Amniotic stem cell (primary cell): ENCODE results near the gene CHN2.
"Not testable (repeated sequence)": the region's sequence is repeated elsewhere in the genome, so short reads cannot be mapped to it uniquely, and the experiment has no call there.

Source experiments
- DNase-seq: peaks from one replicate; lab custom pipeline; 2025; lab: John Stamatoyannopoulos, UW

The CHN2 gene

DNA sequence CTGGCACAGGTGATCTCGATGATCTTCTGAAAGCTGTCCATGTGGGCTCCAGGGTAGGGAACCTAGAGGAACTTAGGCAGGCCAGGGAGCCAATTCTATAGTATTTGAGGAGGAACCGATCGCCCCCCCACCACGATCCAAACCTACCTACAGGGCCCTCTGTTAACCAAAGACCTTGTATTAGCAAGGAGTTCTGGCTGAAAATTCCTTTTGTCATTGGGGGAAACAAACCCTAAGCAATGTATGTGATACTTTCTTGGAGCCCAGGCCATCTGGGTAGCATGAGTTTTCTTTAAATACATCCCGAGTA, 62.1 kb downstream of the CHN2 start:
- DNase-seq, result no peak

DNA sequence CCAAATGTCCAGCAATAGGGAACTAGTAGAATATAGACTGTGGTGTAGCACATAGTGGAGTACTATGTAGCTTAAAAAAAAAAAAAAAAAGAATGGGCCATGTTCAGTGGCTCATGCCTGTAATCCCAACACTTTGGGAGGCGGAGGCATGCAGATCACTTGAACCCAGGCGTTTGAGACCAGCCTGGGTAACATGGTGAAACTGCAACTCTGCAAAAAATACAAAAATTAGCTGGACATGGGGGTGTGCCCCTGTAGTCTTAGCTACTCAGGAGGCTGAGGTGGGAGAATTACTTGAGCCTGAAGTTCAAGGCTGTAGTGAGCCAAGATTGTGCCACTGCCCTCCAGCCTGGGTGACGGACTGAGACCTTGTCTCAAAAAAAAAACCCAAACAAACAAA, 64.4 kb downstream of the CHN2 start:
- no peak for DNase-seq

DNA sequence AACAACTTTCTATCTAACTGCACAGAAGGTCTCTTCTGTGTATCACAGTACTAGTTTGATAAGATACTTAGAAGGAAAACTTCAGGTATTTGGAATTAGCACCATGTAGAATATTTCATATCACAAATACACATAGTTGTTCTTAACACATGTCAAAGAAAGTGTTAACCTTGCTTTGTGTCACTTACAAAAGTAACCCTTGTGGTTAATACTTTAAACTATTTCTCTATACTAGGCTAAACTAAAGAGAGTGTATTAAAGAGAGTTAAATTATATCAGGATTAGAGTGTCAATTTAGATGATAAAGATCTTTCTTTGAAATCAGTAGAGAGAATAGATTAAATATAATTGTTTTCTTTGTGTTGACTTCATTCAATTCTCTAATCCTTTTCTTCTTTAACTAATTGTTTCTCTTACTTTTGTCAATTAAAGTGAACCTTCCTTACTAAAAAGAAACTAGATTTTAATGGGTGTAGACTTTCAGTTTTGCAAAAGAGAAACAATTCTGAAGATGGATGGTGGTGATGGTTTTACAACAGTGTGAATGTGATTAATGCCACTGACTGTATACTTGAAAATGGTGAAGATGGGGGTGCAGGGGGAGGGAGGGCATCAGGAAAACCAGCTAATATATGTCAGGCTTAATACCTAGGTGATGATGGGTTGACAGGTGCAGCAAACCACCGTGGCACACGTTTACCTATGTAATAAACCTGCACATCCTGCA, 67.8 kb downstream of the CHN2 start:
- no peak for DNase-seq

DNA sequence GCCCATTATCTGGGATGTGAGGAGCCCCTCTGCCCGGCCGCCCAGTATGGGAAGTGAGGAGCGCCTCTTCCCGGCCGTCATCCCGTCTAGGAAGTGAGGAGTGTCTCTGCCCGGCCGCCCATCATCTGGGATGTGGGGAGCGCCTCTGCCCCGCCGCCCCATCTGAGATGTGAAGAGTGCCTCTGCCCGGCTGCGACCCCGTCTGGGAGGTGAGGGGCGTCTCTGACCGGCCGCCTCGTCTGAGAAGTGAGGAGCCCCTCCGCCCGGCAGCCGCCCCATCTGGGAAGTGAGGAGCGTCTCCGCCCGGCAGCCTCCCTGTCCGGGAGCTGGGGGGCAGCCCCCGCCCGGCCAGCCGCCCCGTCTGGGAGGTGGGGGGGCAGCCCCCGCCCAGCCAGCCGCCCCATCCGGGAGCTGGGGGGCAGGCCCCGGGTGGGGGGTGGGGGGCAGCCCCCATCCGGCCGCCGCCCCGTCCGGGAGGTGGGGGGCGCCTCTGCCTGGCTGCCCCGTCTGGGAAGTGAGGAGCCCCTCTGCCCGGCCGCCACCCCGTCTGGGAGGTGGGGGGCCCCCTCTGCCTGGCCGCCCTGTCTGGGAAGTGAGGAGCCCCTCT, 69.1 kb downstream of the CHN2 start:
- not testable (repeated sequence) for DNase-seq

DNA sequence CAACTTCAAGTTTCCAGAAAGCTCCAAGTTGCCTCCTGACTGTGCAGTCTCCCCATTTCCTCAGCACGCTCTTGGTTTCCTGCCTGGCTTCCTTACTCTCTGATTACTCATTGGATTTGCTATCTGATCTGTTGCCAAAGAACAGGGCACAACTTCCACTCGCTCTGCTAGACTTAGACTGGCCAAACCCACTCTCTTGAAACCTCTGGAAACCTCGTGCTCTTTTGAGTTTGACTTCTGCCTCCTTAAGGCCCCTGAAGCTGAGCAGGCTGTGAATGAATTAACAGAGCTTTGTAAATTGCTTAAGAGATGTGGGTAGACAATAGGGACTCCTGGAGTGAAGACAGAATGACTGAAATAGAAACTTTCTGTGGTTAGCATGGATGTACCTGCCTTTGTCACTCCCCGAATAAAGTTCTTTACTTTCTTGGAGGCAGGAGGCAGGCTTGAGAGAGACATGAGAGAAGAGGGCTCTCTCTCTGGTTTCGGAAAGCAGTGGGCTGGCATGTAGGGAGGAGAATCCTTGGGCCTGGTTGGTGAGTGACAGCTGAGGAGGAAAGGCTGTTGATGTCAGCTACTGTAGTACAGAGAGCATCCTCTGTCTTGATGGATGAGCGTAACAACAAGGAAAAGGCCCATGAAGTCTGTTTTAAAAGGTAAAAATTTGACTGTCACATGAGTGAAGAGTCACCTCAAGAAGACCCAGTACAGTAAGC, 70.8 kb downstream of the CHN2 start:
- no peak for DNase-seq

DNA sequence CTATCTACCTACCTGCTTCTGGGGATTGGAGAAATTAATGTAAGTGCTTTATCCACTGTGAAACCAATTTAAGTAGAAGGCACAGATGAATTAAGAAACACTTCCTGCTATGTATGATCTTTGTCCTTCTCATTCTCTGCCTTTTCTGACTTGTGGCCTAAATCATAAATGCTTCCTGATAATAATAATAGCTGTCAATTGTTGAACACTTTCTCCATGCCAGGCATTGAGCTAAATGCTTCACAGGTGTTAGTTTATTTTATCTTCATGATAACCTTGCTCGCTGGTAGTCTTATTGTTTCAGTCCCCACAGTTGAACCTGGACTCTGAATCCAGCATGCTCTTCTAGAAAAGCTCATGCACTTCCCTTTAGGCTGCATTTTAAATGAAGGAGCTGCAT, 75.4 kb downstream of the CHN2 start:
- no peak for DNase-seq

DNA sequence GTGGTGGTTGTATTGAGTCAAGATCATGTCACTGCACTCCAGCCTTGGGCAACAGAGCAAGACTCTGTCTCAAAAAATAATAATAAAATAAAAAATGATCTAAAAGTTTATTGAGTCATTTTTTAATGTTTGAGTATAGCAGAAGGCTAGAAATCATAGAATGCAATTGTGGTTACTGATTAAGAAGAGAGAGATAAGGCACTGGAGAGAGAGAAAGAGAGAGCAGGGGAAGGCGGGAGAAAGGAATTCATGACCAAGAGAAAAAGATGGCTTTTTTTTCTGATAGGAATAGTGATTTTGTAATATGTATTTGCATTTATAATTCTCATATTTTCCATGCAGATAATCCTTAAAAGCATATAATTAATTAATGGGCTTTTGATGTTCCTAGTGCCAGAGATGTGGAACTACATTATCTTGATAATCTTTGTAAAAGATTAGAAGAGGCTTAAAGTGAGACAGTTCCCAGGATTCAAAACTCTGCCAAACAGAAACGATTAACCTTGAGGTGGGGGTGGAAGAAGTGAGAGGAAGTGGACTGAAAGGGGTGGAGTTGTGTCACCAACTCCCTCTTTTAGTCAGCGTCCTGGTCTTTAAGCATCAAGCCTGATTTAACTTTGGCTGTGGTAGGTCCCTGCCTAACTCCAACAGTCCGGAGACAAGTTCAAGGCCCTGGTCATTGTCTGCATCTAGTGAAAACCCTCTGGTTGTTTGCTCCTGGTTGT, 76.2 kb downstream of the CHN2 start:
- DNase-seq, result no peak

DNA sequence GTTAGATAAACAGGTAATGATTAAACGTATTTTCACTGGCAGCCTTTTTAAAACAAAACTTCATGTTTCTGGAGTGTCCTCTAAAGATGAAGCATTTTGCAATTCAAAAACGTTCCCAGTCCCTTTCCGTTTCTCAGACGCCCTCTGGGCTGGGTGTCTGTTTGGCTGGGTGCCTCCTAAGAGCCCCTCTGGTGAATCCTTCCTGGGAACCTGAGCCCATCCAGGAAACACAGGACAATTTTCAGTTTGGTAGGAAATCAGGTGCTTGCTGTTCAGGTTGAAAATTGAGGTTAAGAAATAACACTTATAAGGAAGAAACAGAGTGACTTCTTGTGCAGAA, 76.7 kb downstream of the CHN2 start:
- no peak for DNase-seq

DNA sequence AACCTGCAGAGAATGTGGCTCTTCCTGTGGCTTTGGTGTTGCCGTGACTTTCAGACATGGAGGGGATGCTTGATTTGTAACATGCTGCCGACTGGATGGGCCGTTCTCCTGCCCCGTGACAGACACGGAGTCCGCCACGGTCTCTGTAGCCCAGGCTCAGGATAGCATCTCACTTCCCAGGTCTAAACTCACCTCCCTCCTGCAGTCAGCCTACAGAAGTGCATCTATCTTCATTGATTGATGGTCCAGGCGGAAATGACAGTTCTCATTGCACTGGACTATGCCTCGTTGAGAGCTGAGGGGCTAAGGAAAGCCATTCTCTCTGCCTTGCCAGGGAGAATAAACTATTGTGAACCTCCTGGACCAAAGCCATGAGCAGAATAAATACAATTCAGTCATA, 77.5 kb downstream of the CHN2 start:
- DNase-seq, result no peak

DNA sequence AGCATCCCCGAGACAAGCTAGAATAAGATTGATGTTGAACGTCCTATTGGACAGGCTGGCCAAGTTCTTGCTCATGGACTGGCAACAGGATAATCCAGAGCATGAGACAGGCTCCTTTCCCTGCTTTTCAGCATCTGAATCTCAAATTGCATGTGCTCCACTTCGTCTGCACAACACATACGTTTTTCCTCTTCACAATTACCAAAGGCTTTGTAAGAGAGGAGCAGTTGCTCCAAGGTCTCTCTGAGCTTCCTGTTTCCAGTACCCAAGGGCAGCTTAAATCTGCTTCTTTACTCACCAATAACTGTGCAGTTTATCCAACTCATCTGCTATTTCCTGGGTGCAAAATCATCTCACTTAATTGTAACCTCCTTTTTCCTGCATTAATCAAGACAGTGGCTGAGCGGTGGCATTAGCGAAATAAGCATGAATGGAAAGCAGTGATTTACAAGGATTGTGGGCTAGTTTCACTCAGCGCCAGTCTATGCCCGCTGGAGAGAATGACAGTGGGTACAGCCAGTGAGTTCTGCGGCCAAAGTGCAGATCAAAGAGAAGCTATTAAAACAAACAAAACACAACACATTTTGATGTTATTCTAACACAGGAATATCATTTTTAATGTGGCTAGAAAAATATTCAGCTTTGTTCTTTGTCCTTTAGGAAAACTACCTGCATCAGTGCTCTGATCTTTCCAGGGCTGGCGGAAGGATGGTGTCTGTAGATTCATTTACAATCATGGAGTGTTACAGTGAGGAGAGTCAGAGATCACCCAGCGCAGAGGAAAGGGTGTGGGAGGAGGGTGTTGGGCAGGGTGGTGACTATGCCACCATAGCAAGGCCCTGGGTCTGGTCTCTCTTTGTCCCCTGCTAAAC, 79.8 kb downstream of the CHN2 start:
- no peak for DNase-seq

DNA sequence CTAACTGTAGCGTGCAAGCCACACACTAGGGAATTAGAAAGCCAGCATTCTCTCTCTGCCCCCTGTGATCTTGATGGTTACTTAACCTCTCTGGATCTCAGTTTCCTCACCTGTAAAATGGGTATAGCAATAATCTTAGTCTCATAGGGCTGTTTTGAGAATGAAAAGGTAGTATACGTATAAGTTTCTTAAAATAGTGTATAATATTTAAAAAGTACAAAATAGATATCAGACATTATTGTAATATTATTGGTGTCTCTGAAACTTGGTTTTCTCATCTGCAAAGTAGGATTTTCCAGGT, 80.4 kb downstream of the CHN2 start:
- DNase-seq, result no peak

DNA sequence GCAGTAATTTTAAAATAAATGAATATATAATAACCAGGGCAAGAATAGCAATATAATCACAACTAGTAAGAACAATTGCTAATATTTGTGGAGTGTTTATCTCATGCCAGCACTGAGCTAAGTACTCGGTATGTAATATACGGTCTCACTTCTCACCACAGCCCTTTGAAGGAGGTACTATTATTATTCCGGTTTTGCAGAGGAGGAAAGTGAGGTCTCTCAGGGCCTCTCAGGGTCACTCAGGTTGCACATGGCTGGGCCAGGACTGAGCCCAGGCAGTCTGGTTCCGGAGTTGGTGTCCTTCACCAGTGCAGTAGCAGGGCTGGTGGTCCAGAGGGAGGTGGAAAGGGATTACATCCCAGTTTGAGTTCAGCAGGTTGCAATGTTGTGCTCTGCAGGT, 80.9 kb downstream of the CHN2 start:
- no peak for DNase-seq

DNA sequence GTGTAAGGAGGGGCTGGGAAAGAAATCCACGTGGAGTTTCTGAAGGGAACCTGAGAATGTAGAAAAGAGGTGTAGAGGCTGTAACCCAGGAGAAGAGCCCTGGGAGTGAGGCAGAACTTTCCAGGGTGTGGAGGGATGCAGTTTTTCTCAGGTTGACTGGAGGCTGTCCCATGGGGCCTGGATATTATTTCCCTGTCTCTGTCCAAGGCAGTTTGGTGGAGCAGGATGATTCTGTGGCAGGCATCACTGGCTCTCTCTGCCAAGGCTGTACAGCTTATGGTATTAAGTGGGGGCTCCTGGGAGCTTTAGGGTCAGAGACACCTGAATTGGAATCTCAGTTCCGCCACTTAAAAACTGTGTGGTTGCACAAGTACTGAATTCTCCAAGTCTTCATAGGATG, 81.6 kb downstream of the CHN2 start:
- DNase-seq, result no peak

DNA sequence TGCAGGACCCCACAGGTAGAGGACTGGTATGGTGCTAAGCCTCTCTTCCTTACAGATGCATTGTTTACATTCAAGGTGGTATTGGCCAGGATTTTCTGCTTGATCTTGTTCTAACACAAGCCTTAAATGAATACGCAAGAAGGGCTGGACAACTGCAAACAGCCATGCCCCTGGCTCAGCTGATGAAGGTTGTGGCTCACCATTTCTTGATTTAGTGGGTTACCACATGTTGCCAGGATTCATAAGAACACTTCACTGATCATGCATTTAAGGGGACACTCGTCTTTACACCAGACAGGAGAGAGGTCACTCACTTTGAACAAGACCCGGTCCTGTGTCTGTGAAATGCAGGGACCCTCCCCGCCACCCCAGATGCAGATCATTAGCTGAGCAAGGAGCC, 82.2 kb downstream of the CHN2 start:
- DNase-seq, result no peak

DNA sequence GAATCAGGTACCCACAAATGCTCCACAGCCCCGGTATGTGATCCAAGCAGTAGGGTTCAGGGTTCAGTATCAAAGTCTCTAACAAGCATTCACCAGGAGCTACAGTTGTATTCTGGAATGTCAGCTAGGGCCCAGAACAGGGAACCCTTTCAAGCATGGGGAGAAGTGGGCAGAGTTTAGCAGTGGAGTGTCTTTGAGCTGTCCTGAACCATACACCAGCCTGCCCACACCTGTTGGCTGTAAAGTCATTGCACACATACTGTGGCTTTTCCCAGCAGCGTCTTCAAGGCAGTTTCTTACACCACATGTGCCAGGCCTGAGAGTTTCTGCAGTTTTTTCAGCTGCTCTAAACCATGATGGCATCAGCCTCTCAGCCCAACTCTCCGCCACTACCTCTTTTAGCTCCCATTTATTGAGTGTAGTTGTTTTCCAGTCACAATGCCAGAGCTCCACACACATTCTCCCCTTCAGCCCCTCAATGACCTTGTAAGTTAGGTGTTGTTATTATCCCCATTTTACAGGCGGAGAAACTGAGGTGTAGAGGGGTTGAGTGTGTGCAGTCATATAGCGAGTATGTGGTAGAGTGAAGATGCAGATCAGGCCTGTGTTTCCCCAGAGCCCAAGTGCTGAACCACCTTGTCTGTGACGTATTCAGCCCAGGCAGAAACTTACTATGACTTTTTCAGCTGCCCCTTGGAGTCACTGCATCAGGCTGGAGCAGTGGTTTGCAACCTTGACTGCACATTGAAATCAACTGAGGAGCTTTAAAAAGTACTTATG, 83.1 kb downstream of the CHN2 start:
- DNase-seq, result no peak

DNA sequence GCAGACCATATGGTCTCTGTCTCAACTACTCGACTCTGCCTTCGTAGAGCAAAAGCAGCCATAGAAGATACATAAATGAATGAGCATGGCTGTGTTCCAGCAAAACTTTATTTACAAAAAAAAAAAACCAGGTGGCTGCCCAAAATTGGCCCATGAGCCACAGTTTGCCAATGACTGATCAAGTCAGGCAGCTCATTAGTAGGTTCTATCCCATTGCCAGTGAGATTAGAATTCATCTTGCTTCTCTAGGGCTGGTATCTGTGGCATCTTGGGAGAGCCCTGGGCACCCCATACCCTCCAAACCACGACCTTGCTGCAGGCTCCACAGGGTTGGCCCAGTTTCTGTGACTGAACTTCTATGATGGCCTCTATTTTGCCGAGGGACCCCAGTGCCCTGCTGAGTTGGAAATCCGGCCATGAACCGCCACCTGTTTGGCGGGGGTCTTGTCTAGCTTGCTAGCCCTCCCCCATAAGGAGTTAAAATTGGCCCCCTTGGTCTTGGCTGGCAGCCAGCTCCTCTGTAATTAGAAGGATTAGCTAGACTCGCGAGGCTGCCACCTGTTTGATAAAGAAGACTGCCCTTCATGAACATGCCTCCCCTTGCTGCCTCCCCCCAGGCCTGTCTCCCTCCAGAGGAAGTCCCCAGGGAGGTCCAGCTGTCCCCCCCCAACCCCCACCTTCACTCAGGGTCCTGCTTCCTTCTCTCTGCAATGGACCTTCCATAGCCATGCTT, 83.9 kb downstream of the CHN2 start:
- no peak for DNase-seq

DNA sequence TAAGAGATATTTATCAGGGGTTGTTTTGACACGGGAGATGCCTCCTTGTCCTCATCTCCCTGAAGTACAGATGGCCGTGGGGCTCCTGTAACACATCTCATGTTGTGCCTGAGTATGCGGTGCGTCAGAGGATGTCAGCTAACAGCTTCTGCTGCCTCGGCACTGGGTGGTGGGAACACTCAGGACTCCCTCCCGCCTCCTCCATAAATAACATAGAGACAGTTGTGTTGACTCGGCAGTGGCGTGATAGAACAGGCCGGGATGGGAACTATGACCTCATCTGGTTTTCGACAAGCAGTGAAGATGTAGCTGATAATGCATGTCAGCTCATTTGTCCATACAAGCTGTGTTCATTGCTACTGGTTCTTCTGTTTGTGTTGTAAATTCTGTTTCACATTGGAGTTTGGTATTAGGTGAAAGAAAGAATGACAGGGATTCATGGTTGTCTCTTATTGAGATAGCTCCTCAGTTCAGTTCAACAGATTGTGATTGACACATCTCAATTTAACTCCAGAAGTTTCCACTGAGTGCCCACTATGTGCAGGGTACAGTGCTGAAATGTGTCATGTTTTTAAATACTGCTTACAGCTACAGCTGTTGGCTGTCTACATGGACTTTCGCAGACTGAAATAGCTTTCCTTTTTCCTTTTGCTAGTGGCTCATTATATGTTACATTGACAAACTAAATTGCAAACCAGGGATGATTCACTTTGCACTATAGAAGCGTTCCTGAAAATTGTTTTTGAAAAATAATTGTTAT, 87.4 kb downstream of the CHN2 start:
- DNase-seq, result no peak

DNA sequence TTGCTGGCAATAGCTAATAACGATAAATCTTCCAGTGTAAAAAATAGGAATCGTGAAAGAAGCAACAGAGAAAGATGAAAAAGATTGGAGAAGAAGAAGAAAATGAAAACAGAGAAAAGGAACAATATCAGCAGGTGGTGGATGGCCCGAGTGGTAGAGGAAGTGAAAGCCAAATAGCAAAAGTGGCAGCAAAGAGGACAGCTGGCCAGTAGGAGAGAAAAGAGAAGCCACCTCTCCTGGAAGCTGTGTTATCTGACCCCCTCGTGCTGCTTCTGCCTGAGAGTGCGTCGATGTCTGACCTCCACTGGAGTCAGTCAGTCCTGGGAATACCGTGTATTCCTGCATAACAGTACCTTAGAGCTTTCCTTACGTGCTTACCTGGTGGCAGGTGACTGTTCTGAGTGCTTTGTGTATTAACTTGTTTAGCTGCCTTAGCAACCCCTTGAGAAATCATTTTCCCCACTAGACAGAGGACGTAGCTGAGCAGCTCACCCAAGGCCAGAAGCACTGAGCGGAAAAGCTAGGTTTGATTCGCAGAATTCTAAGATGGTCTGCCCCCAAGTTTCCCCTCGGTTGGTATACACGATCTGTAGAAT, 88.3 kb downstream of the CHN2 start:
- no peak for DNase-seq

DNA sequence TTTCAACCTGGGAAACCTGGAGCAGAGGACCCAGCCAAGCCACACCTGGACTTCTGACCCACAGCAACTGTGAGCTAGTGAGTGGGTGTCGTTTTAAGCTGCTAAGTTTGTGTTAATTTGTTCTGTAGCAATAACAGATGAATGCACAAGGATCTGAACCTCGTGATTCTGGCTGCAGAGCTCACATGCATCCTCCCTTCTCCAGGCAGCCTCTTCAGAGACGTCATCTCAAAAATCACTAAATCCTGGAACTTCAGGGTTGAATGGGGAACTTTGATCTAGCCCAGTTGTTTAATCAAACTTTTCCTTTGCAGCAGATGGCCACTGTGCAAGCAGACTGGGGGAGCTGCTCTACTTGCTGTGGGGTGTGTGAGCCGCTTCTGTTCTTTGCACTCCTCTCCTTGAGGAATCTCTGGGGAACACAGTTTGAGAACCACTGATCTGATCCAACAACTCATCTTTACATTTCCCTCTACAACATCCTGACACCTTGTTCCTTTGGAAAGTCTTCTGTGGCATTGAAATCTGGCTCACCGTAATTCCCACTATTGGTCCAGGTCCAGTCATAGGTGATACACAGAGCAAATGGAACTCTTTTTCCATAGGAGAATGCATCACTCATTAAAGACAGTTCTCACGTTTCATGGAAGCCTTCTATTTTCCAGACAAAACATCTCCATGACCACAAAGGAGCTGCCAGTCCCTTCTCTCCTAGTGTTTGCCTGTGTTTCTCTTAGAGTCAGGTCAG, 90.3 kb downstream of the CHN2 start:
- no peak for DNase-seq
